ENCODE data around the gene PROCR.
"Not testable (repeated sequence)": the region's sequence is repeated elsewhere in the genome, so short reads cannot be mapped to it uniquely, and the experiment has no call there.

Gene PROCR

GRCh38 chr20:35165221-35166185 is 6.4 kb upstream of the PROCR start:
- no peak for DNase-seq (ENCODE audit: low read depth in 2 of 2)

DNA sequence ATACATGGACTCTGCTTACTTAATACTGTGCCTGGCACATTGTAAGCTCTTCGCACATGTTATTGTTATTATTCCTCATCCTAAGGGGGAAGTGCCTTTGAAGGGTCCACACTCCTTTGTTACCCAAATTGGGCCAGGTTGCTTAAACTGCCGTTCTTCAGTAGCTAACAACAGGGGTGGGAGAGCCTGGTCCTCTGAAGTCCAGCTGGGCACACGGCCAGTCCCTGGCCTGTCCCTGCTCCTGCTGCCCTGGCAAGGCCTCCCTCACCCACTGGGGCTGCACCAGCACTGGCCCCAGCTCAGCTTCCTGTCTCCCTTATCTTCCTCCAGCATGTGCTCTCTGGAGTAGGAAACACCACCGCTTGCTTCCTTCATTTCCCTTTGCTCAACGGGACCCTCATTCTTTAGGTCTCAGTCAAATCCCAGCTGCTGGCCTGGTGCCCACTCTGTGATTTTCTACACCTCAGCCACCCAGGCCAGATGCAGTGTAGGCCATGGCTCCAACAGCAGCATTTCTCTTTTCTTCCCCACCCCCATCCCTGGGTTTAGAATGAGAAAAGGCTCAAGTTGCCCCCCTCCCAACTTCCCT is 5.5 kb upstream of the PROCR start:
- DNase-seq (ENCODE audit: low read depth in 2 of 2), result no peak

GRCh38 chr20:35167787-35168186 is 4.1 kb upstream of the PROCR start:
- DNase-seq (ENCODE audit: low read depth in 2 of 2), result no peak

DNA sequence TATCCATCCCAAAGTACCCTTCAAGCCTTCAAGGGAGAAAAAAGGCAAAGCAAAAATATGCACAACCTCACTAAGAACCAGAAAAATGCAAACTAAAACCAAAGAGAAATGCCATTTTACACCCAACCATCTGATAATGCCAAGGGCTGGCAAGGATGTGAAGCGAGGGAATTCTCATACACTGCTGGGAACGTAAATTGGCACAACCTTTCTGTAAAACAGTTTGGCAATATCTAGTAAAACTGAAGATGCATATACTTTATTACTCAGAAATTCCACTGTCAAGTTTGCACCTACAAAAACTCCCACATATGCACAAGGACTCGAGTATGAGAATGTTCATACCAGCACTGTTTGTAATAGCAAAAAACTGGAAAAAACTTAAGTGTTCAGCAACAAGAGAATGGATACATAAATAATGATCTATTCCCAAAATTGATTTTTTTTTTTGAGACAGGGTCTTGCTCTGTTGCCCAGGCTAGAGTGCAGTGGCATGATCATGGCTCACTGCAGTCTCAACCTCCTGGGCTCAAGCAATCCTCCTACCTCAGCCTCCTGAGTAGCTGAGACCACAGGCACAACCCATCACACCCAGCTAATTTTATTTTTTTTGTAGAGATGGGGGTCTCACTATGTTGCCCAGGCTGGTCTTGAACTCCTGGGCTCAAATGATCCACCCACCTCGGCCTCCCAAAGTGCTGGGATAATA is 3.0 kb upstream of the PROCR start:
- not testable (repeated sequence) for DNase-seq (ENCODE audit: low read depth in 2 of 2)

DNA sequence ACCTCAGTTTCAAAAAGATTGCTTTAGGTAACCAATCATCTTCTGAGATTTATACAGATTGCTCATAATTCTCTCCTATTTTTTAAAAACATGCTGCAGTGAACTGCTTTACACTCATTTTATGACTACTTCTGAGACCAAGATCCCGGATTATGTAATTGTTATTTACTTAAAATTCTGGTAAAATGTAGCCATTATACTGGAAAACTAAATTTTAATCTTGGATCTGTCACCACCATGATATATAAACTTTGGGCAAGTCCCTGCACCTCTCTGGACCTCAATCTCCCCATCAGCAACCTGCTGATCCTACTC is 477 bp upstream of the PROCR start:
- no peak for DNase-seq (ENCODE audit: low read depth in 2 of 2)

DNA sequence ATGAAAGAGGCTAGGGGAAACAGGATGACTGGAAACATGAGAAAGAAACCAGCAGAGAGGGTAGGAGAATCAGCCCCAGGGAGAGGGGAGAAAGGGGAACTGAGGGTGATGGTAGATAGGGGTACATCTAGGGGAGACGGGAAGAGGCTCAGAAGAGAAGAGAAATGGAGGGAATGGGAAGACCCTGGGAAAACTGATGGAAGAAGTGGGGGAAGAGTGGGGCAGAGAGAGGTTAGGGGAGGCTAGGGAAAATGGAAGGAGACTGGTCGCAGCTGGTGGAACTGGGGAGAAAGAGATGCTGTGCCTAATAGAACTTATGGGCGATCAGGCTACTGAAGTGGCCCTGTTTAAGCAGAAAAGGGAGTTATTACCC is 548 bp downstream of the PROCR start:
- DNase-seq (ENCODE audit: low read depth in 2 of 2), result no peak

- DNase-seq (ENCODE audit: low read depth in 2 of 2), result no peak
Observed at GRCh38 chr20:35173576-35174192, 1.8 kb downstream of the PROCR start.

DNA sequence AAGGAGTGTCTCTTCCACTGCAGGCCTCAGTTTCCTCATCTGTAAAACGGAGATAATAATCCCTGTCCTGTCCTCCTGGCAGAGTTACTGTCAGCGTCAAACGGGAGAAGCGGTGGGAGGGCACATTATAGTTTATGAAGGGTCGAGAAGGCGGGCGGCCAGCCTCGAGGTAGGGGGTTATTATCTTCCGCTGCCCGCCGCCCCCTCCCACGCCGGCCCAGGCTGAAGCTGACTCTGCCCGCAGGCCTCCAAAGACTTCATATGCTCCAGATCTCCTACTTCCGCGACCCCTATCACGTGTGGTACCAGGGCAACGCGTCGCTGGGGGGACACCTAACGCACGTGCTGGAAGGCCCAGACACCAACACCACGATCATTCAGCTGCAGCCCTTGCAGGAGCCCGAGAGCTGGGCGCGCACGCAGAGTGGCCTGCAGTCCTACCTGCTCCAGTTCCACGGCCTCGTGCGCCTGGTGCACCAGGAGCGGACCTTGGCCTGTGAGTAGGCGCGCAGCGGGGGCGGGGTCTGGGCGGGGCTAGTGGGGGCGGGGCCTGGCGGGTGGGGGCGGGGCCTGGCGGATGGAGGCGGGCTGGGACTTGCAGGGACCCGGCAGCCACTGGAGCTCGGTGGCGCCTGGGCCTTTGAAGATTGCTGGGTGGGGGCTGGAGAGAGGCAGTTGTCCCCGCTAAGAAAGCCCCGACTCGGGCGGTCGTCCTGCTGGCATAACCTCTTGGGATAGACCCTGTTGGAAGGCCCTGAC is 2.8 kb downstream of the PROCR start:
- DNase-seq (ENCODE audit: low read depth in 2 of 2), result no peak

GRCh38 chr20:35176132-35176531 is 4.3 kb downstream of the PROCR start:
- no peak for DNase-seq (ENCODE audit: low read depth in 2 of 2)

DNA sequence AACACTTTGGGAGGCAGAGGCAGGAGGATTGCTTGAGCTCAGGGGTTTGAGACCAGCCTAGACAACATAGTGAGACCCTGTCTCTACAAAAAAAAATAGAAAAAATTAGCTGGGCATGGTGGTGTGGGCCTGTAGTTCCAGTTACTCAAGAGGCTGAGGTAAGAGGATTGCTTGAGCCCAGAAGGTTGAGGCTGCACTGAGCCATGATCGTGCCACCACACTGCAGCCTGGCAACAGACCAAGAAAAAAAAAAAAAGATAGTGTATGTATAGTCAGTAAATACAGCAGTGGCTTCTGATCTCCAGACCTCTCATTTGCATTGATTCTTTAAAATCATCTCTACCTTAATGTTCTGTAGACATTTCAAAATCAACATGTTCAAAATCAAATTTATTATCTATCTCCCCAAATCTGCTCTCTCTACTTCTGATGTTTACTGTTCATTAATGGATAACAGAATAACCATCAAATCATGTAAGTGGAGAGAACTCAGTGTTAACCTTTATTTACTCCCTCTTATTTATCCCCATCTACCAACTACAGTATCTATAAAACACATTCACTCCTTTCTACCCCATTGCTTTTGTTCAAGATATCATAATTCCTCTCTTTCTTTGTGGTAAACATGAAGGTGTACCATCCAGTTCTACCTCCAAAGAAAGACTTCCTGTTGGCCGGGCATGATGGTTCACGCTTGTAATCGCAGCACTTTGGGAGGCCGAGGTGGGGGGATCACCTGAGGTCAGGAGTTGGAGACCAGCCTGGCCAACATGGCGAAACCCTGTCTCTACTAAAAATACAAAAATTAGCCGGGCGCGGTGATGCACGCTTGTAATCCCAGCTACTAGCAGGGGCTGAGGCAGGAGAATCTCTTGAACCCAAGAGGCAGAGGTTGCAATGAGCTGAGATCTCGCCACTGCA is 7.7 kb downstream of the PROCR start:
- DNase-seq (ENCODE audit: low read depth in 2 of 2), result no peak

GRCh38 chr20:35180266-35180665 is 8.4 kb downstream of the PROCR start:
- no peak for DNase-seq (ENCODE audit: low read depth in 2 of 2)

- DNase-seq (ENCODE audit: low read depth in 2 of 2), result no peak
Observed at GRCh38 chr20:35181731-35182130, 9.9 kb downstream of the PROCR start.

- DNase-seq (ENCODE audit: low read depth in 2 of 2), result not testable (repeated sequence)
Observed at GRCh38 chr20:35186691-35187289, 14.9 kb downstream of the PROCR start.

GRCh38 chr20:35187584-35188190 is 15.8 kb downstream of the PROCR start:
- no peak for DNase-seq (ENCODE audit: low read depth in 2 of 2)

DNA sequence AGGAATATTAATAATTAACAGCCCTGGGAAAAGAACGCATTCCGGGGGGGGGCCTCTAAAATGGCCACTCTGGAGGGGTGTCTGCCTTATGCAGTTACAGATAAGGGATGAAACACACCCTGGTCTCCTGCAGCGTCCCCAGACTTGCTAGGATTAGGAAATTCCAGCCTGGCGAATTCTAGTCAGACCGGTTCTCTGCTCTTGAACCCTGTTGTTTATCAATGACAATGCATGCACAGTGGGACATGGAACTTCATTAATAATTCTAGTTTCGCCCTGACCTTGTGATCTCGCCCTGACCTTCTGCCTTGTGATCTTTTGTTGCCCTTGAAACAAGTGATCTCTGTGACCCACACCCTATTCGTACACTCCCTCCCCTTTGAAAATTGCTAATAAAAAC is 17.4 kb downstream of the PROCR start:
- not testable (repeated sequence) for DNase-seq (ENCODE audit: low read depth in 2 of 2)

DNA sequence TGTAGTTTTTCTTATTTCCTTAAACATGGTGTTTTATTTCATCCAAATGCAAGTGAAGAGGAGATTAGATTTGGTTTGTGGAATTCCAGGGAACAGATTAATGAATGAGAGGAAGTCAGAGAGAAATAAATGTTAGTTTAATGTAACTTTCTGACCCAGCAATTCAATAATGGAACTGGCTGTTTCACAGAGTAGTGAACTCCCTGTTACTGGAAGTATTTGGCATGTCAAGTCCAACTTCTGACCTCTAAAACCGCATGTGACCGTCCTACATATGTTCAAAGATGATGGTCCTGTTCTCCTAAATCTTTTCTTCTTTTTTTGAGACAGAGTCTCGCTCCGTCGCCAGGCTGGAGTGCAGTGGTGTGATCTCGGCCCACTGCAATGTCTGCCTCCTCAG is 18.7 kb downstream of the PROCR start:
- DNase-seq (ENCODE audit: low read depth in 2 of 2), result no peak

DNA sequence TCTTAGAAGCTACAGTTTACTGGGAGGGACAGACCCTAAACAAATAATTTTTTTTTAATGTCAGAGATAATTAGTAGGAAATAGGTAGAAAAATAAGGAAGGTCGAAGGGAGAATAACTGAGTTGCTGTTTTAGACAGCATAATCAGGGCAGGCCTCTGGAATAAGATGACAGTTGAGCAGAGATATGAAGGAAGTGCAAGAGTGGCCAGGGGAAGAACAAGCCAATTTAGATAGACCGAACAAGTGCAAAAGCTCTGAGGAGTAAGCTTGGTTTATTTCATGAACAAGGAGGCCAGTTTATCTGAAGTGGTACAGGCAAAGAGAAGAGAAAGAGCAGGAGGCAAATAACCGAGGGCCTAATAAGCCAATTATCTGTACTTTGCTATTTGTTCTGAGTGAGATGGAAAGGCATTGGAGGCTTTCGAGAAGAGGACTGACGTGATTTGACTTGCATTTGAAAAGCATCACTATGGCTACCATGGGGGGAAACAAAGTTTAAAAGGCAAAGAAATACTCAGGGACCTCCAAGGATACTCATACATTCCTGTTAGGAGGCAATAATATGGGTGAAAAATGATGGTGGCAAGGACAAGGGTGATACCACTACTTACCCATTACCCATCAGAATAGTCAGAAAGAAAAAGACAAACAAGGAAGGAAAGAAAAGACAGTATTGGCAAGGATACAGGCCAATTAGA is 19.7 kb downstream of the PROCR start:
- DNase-seq (ENCODE audit: low read depth in 2 of 2), result no peak

GRCh38 chr20:35192118-35192872 is 20.4 kb downstream of the PROCR start:
- no peak for DNase-seq (ENCODE audit: low read depth in 2 of 2)
